Stimulated activated CD8-positive, alpha-beta memory T cell treated with anti-CD3 and anti-CD28 coated beads, Interleukin-15, amount 100 ng/mL, for 24 hours (primary cell): Measurements from ENCODE around the gene ADGRF1.
"Not testable (repeated sequence)": the region's sequence is repeated elsewhere in the genome, so short reads cannot be mapped to it uniquely, and the experiment has no call there.

Experiments
- DNase-seq: peaks from one replicate; pipeline ENCODE4 v3.0.0-alpha.2; 2020; ENCODE audit warnings: low read depth

Gene ADGRF1

DNA sequence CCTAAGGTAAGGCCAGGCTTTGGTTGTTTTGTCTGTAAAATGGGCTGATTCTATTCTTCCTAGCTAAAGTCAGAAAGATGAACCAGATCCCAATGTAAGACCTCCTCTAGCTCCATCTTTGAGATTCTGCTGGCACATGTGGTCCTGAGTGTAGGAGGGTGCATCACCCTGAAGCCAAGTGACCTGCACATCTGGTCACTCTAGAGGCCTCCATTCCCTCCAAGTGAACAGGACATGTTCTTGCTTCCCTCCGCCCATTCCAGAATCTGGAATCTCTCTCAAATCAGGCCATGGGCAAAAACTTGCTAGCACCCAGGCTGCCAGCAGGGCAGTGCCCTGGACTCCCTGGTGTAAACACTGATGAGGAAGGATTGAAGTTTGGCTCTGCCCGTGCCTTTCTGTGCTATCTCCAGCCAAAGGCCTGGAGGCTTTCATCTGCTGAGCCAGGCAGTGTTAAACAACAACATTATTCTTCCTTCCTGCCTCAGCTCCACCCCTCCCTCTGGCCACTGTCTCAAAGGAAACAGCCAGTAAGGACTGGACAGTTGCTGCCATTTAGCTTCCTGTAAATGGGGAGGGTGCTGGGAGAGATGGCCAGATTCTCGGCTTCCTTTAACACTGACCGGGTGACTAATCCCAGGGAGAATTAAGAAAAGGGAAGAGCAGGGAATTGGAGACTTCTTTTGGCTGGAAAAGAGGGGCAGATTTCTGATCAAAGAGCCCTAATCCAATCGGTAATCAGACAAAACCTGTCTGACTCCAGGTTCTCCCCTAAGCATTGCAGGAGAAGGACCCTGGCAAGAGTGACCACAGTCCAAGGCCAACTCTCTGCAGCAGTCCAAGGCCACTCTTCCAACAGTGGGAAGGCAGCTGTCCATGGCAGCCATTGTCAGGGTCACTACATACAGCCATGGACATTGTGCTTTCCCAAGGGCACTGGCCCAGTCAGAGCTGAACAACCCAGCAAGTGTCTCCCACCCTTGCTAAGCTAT lies 19.5 kb upstream of the ADGRF1 start:
- DNase-seq: no peak

DNA sequence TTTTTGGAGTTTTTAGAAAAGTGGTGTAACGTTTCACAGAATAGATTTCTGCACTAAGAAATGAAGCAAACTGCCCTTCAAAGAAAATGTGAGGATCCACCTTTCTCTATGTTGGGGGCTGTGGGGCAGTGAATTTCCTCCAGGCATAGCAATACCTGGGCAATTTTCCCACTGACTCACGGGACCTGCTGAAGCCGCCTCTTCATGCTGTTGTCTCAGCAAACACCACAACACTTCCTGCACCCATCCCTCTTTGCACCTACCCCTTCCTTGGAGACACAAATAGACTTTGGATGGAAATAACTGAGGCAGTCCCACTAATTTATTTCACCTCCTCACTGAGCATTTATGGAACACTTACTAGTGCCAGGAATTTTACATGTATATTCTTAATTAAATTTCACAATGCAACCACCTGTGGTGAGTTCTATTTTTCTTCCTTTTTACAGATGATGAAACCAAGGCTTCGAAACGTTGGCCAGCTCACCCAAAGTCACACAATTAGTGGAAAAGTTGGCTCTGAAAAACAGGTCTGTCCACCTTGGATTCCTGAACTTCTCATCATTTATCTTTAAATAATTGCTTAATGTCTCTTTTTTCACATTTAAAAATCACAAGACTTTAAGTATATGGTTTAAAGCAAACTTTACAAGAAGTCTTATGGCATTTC lies 17.2 kb upstream of the ADGRF1 start:
- no peak for DNase-seq

DNA sequence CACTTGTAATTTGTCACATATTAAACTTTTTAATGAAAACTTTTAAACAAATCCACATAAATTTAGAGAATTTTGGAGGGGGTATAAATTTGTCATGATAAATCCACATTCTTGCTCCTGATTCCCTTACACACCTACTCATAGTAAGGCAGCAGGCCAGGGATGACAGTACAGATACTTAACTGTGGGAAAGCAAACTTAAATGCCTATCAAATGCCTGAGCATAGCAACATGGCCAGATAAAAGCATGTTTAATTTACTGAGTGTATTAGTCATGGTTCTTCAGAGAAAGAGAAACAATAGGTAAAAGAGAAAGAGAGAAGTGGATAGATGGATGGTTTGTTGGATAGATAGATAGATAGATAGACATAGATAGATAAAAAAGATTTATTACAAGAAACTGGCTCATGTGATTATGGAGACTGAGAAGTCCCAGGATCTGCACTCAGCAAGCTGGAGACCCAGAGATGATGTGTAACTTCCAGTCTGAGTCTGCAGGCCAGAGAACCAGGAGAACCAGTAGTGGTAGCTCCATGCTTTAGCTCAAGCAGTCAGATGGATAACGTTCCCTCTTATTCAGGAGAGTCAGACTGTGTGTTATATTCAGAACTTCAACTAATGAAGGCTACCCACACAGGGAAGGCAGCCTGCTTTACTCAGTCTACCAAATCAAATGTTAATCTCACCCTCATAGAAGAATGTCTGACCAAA lies 15.9 kb upstream of the ADGRF1 start:
- no peak for DNase-seq

DNA sequence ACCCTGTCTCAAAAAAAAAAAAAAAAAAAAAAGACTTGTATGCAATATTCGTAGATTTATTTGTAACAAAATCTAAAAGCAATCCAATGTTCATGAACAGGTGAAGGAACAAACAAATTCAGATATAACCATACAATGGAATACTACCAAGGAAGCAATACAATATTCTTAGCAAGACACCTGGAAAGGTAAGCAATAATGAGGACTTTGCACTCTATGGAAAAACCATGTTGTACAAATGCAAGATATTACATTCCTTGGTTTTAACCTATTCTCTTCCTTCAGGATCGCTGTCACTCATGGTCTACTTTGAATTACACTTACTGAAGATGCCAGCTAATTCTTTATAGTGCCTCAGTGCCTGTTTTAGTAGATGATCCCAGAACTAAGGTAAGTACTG lies 14.7 kb upstream of the ADGRF1 start:
- no peak for DNase-seq

DNA sequence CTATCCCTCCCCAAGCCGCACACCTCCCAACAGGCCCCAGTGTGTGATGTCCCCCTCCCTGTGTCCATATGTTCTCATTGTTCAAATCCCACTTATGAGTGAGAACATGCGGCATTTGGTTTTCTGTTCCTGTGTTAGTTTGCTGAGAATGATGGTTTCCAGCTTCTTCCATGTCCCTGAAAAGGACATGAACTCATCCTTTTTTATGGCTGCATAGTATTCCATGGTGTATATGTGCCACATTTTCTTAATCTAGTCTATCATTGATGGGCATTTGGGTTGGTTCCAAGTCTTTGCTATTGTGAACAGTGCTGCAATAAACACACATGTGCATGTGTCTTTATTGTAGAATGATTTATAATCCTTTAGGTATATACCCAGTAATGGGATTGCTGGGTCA lies 12.2 kb upstream of the ADGRF1 start:
- DNase-seq: not testable (repeated sequence)

DNA sequence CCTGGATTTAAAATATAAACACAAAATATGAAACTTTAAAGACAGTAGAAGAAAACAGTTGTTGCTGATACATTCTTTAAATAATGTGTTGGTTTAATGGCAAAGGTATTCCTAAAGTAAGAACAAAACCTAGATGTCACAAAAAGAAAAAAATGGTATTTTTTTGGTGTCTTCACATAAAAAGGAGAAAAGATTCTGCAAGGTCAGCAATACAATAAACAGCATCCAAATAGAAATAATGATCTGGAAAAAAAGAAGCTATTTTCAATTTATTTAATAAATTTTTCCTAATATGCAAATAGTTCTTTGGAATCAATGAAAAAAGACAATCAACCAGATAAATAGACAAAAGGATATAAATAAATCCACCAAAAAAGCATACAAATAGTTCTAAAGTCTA lies 6.5 kb upstream of the ADGRF1 start:
- DNase-seq: no peak

DNA sequence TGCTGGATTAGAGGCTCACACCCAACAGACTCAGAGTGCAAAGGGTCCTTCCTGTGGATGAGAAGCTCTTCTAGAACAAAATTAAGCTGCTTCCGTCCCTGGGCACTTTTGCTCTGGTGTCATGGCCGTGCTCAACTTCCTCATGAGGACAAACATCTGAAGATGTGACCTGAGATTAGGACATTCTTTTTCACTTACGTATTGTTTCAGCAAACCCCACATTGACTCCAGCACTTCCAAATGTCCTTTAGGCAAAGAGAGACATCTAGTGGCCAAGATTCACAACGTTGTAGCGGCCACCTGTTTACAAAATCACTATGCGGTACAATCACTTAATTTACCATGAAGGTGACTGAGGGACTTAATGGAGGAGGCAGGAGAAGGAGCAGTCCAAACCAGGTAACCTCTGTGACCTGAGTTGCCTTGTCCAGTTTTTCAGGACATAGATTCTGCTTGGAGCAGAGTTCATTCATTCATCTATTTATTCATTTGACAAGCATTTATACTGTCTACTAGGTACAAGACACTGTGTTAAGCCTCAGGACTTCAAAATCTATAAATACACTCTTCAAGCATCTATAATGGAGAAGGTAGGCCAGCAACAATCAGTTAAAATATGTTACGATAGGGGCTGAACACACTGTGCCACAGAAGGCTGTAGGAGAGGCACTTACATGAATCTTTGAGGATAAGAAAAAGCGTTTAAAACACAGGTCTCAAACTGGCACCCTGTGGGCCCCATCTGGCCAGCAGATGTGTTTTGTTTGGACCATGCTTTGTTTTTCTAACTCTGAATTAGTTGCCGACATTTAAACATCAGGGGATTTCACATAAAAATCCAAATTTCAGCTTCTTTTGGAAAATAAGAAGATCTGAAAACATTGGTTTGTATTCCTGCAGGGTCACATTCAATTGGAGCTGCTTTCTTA lies 5.6 kb upstream of the ADGRF1 start:
- no peak for DNase-seq

DNA sequence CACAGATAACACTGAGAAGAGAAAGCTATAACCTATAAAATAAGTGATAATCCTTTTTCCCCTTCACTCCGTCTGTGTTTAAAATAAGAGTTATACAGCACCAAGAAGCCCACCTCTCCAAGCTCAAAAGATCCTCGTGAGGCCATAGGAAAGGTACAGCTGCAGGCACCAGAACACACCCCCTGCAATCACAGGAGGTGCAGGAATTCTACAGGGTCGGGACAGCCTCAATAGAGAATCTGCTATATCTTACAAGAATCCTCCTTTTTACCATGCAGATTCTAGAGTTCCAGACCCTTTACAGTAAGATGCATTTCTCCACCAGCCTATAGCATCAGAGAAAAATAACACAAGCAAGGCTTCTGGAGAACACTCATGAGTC lies 5.0 kb upstream of the ADGRF1 start:
- no peak for DNase-seq

DNA sequence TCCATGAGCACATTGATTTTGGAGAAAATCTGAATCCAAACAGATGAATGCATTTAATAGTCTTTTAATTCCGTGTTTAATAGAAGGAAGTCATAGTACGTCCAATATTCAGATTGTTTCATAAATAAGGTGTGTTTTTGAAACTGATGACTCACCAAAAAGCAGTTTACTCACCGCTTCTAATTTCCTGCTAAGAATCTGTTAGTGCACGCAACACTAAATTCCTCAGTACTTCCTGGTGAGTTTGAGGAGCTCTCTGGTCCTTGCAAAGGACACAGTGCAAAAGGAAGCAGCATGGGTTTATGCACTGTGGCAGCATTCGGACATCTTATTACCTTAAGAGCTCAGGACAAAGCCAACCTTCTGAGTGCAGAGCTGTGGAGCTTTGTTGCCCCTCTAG lies 2.3 kb upstream of the ADGRF1 start:
- no peak for DNase-seq

DNA sequence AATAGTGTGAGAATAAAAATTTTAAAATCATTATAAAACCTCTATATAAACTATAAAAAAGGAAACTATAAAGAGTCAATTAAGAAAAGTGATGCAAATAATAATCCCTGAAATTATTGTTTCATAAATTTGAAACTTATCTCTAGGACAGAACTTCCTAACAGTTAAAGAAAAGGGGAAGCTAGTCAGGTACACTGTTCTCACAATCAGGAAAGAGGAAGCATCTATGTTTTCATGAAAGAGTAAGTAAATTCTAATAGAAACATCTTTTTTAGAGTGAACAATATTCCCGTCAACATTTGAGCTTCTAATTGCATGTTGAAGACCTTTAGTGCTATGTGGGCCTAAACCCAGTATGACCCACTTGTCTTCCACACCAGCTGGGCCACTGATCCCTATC lies 1.2 kb upstream of the ADGRF1 start:
- DNase-seq: no peak

DNA sequence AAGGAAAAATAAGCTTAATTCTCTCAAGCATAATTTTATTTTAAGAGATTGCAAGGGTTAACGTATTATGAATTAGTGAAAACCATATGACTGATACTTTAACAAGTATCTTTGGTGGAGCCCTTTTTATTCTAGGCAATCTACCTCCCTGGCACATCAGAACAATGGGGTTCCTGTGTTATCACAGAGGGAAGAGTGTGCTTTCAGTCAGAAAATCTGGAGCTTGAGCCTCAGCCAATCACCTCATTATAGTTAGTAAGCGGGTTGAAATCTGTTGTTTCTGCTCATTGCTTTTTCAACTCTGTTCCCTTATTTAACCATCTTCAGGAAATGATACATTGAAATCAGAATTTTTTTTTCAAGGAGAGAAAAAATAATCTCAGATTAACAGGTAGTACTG lies 391 bp downstream of the ADGRF1 start:
- DNase-seq: no peak

DNA sequence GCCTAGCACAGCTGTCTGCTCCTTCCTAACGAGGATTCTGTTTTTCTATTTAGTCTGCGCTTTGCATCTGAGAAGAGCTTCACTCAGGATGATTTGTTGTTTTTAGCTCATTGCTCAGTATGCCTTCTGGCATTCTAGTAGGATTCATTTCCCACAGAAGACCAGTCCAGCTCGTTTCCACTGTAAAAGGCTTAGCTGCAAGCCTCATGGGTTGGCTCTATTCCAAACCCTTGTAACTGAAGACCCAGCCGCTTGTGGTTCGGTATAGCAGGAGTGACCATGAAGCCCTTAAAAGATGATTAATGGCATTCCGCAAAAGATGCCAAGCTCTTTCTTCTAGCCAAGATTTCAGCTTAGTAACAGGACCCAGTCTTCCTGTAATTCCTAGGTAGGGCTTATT lies 7.2 kb downstream of the ADGRF1 start:
- no peak for DNase-seq

DNA sequence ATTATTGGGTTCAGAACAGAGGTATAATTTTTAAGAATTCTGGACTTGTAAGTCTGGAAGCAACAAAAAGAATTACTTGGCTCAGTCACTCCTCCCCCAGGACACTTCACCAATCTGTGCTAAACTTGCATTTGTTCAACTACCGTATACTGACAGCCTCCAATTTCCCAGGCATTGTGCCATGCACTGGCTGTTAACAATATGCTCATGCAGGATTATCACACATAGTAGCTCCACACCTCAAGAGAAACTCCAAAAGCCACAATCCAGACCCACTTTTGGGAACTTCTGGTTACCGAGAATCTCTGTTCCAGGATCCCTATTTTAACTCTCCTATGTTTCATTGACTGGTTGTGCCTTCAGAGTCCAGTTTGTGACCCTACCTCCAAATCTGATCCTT lies 7.7 kb downstream of the ADGRF1 start:
- DNase-seq: no peak

DNA sequence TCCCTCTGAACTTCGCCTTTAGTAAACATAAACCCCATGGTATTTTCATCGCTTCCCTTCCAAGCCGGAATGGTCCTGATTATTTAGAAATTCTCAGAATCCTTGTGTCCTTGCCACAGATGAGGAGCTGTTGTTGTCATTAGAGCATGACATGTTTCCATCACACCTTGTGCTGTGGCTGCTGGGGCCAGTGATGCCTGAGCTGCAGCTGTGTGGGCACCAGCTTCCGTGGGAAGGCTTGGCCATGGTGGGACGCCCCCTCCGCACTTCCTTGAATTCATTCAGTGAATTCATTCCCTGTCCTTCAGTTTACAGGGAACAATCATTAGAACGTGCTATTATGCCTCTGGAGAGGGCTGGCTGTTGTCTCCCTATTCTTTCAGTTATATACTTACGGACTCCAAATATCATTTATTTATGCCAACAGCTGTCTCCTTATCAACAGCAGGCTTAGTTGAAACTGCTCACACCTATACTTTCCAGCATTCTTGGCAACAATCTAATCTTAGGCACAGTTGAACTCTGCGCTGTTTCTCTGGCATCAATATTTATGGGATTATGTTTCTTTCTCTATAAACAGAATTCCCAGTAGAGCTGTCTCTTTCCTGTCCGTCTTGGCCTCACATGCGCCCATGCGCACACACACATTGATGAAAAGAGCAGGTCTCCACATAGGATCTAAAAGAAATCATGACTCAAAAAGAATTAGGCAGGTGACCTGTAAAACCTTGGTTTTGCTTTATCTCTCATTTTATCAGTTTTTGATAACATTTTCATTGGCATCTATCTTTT lies 9.0 kb downstream of the ADGRF1 start:
- no peak for DNase-seq

DNA sequence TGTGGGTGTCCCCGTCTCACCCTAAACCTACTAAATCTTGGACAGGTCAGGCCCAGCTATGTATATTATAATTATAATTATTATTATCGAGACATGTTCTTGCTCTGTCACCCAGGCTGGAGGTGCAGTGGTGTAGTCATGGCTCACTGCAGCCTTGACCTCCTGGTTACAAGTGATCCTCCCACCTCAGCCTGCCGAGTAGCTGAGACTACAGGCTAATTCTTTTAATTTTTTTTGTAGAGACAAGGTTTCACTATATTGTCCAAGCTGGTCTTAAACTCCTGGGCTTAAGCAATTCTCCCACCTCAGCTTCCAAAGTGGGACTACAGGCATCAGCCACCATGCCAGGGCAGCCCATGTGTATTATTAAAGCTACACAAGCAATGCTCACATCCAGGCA lies 10.5 kb downstream of the ADGRF1 start:
- DNase-seq: no peak

DNA sequence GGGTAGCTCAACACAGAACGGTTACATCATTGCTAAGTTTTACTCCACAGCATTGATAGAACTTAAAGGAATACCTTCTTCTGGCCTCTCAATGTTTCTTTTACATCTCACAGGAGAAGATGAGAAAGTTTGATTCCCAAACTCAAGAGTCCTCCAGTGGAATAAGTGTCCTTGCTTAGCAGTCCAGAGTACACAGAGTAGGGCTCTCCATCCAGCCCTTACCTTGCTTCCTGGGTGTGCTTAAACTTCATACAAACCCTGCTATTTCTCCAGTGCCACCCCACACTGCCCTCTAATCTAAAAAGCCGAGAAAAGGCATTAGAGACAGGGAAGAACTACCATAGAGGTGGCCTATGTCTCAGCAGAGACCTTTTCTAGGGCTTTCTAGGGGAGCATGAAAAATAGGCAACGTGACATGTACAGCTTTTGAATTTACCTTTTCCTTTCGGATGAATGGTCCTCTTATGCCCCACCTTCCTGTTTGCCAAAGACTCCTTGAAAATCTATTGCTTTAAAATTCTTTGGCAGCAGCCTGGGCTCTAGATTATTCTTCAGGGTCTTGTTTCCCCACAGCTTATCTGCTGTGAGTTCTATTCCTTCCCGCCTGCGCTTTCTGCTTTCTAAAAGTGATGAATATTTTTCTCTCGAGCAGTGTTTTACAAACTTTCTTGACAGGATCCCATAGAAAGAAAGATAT lies 12.1 kb downstream of the ADGRF1 start:
- DNase-seq: no peak

DNA sequence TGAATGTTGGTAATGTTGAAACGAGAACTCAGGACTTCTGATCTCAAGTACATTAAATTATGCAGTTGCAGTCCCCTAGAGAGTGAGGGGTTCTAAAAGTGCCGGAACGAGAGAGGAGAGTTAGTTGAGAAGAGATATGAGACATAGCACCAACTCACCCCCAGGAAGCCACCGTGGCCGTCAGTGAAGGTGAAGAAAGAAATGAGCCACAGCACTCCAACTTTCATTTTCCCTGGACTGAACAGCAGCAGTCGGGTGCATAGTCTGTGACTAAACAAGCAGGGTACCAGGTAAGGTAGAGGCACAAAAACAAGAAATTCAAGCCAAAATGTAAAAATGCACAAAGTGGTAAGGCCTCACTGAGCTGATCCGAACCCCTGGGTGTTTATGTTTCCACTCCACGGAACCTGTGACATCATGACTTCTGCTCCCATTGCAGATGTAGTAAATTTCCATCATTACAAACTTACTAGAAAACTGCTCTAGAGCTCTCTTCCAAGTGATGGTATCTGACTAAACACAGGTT lies 13.2 kb downstream of the ADGRF1 start:
- DNase-seq: no peak

DNA sequence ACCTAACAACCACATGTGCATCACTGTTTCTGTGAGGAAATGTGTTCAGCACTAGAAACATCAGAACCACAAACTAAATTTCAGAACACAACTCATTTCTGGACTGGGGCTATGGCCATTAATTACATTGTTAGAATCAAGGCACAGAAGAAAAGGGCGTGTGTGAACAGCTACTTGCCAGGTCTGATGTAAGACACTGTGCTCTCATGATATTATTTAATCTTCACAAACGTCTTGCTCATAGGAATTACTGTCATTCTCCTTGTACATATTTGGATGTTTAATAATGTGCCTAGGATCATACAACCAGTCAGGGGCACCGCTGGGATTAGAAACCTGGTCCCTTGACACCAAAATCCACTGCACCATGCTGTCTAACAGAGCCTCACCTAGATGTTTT lies 14.8 kb downstream of the ADGRF1 start:
- DNase-seq: no peak

DNA sequence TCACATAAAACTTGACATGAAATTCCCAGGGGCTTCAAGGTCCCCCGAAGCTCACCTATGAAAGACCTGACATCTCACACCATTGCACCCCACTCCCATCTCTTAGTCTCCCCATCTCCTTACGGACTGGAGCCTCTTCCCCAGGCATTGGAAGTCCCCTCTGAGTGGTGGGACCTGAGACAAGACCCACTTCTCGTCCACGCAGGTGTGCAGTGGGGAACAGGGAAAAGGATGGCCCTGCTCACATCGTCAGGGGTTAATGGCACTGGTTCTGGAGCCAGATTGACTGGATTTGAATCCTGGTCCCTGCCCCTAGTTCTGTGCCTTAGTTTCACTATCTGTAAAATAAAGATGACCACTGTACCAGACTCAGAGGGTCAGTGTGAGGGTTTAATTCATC lies 15.5 kb downstream of the ADGRF1 start:
- DNase-seq: no peak

DNA sequence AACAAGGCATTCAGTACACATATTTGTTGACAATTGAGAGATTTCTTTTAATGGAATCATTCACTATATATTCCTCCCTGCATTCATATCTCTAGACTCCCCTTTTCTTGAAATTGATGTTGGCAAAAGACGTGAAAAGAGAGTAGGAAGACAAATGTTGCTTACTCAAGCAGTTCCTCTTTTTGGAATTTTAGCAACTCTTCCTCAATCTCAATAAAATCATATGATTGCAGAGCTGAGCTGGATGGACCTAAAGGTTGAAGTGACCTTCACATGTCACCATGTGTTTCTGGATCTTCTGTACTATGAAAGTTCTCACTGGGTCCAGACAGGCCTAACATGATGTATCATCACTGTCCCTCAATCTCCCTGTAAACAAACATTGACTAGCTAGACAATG lies 18.6 kb downstream of the ADGRF1 start:
- DNase-seq: no peak
